Transverse colon (tissue), 4 donors: Measurements from ENCODE around the gene TMEM74B.

ENCODE experiments used
- CTCF ChIP-seq, 5 experiments: fragments of 200-600 bp in 3 of 5; fragments of 450-650 bp in 2 of 5; sonication (generic) in 3 of 5; IDR thresholded peaks; 1 replicate in 2 of 5; 2 replicates in 3 of 5; pipeline ENCODE4 v1.5.1; 2016 to 2017; ENCODE audit warnings: antibody characterized with exemption in 5 of 5, inconsistent platforms in 3 of 5, mild to moderate bottlenecking in 2 of 5, moderate library complexity in 1 of 5
- EP300 ChIP-seq: sonication (generic); formaldehyde crosslinking; IDR thresholded peaks from one replicate; pipeline ENCODE4 v1.6.1; 2017; ENCODE audit warnings: antibody characterized with exemption, low read depth
- POLR2A ChIP-seq: fragments of 450-650 bp; IDR thresholded peaks from one replicate; pipeline ENCODE4 v1.6.1; 2016; ENCODE audit warnings: antibody characterized with exemption, mild to moderate bottlenecking, moderate library complexity
- POLR2AphosphoS5 ChIP-seq, 3 donors: sonication (generic); formaldehyde crosslinking; IDR thresholded peaks; one replicate each; pipeline ENCODE4 v1.6.1; 2016; ENCODE audit warnings: antibody characterized with exemption in 3 of 3

- TF ChIP-seq CTCF (IDR thresholded peaks at IDR 0.05): no peak
- no peak for TF ChIP-seq POLR2AphosphoS5 (IDR thresholded peaks at IDR 0.05)
- TF ChIP-seq POLR2A: no peak
- TF ChIP-seq EP300: no peak
These were observed 21.1 kb downstream of the TMEM74B start for GRCh38 chr20:1163653-1164052.
